ENCODE measurements around the gene COL23A1. TPM values are rescaled to one million over a fixed set of nuclear protein-coding genes. Genes with fewer than 3 reads are reported as not detected.
"Not testable (repeated sequence)": the region's sequence is repeated elsewhere in the genome, so short reads cannot be mapped to it uniquely, and the experiment has no call there.

COL23A1 gene
- polyA plus RNA-seq, 1 donor (not counting 4 experiments of a cell fraction or from before 2014, with no cell fraction given): not detected

- H3K36me3 ChIP-seq (ENCODE audit: control insufficient read depth in 2 of 2, extremely low read depth in 1 of 2, insufficient read depth in 2 of 2, low read length in 2 of 2): no peaks in the 10 kb centered on the region
- no peaks in the 10 kb centered on the region for H4K20me1 ChIP-seq (ENCODE audit: control insufficient read depth, extremely low read depth, insufficient read depth, low read length)
- H3K27ac ChIP-seq (ENCODE audit: control insufficient read depth, insufficient read depth, low read length): no peak overlapping the region
- no peak for FAIRE-seq
- dilution Hi-C loops (cut with MboI; ENCODE audit: extremely low pct_ligation_motif_present, low sequenced_read_pairs): no loop called here
- DNase-seq (ENCODE audit: low read depth, low spot score): no peak
- no peak overlapping the region for H2AFZ ChIP-seq (ENCODE audit: control insufficient read depth, low read length)
- no peak for TF ChIP-seq EZH2 (IDR thresholded peaks at IDR 0.05; ENCODE audit: low read length)
- no peak for TF ChIP-seq CTCF (optimal IDR thresholded peaks at IDR 0.05 in 1 of 3, IDR thresholded peaks at IDR 0.05 in 1 of 3, conservative IDR thresholded peaks at IDR 0.05 in 1 of 3; ENCODE audit: extremely low read depth in 1 of 3, insufficient read depth in 2 of 3, low read length in 3 of 3)
- peaks cover 24% of the 10 kb centered on the region for H3K27me3 ChIP-seq (ENCODE audit: control insufficient read depth, extremely low read depth, insufficient read depth, low read length)
- H3K9ac ChIP-seq (ENCODE audit: control insufficient read depth, extremely low read depth, insufficient read depth, low read length): no peak overlapping the region
- H3K9me3 ChIP-seq (ENCODE audit: control insufficient read depth, low read depth, low read length): peaks cover 3% of the 10 kb centered on the region
- H3K9me1 ChIP-seq (ENCODE audit: control insufficient read depth, extremely low read depth, insufficient read depth, low read length): no peaks in the 10 kb centered on the region
- H3K4me2 ChIP-seq (ENCODE audit: control insufficient read depth, extremely low read depth, insufficient read depth, low read depth, low read length): no peak overlapping the region
- no peak overlapping the region for H3K4me3 ChIP-seq (ENCODE audit: control insufficient read depth in 2 of 3, extremely low read depth in 1 of 3, insufficient read depth in 2 of 3, low read depth in 1 of 3, low read length in 3 of 3)
- H3K79me2 ChIP-seq (ENCODE audit: control insufficient read depth, insufficient read depth, low read length): no peaks in the 10 kb centered on the region
- peaks cover 19% of the 10 kb centered on the region for H3K4me1 ChIP-seq (ENCODE audit: control insufficient read depth, extremely low read depth, insufficient read depth, low read length)
These were observed 2.2 kb downstream of the COL23A1 start for GRCh38 chr5:178587763-178588611.

GRCh38 chr5:178586396-178586795 lies 3.8 kb downstream of the COL23A1 start:
- H3K9me3 ChIP-seq (ENCODE audit: control insufficient read depth, low read depth, low read length): peaks cover 3% of the 10 kb centered on the region
- FAIRE-seq: no peak
- no peak overlapping the region for H3K4me3 ChIP-seq (ENCODE audit: control insufficient read depth in 2 of 3, extremely low read depth in 1 of 3, insufficient read depth in 2 of 3, low read depth in 1 of 3, low read length in 3 of 3)
- no peak overlapping the region for H3K27ac ChIP-seq (ENCODE audit: control insufficient read depth, insufficient read depth, low read length)
- peaks cover 24% of the 10 kb centered on the region for H3K27me3 ChIP-seq (ENCODE audit: control insufficient read depth, extremely low read depth, insufficient read depth, low read length)
- peaks cover 14% of the 10 kb centered on the region for H3K4me1 ChIP-seq (ENCODE audit: control insufficient read depth, extremely low read depth, insufficient read depth, low read length)
- no peak overlapping the region for H3K9ac ChIP-seq (ENCODE audit: control insufficient read depth, extremely low read depth, insufficient read depth, low read length)
- TF ChIP-seq EZH2 (IDR thresholded peaks at IDR 0.05; ENCODE audit: low read length) (no peak), CTCF (optimal IDR thresholded peaks at IDR 0.05 in 1 of 3, IDR thresholded peaks at IDR 0.05 in 1 of 3, conservative IDR thresholded peaks at IDR 0.05 in 1 of 3; ENCODE audit: extremely low read depth in 1 of 3, insufficient read depth in 2 of 3, low read length in 3 of 3) (no peak)
- no peaks in the 10 kb centered on the region for H3K9me1 ChIP-seq (ENCODE audit: control insufficient read depth, extremely low read depth, insufficient read depth, low read length)
- H3K79me2 ChIP-seq (ENCODE audit: control insufficient read depth, insufficient read depth, low read length): no peaks in the 10 kb centered on the region
- DNase-seq (ENCODE audit: low read depth, low spot score): no peak
- no peak overlapping the region for H2AFZ ChIP-seq (ENCODE audit: control insufficient read depth, low read length)
- H3K36me3 ChIP-seq (ENCODE audit: control insufficient read depth in 2 of 2, extremely low read depth in 1 of 2, insufficient read depth in 2 of 2, low read length in 2 of 2): no peaks in the 10 kb centered on the region
- H4K20me1 ChIP-seq (ENCODE audit: control insufficient read depth, extremely low read depth, insufficient read depth, low read length): no peaks in the 10 kb centered on the region
- no peak overlapping the region for H3K4me2 ChIP-seq (ENCODE audit: control insufficient read depth, extremely low read depth, insufficient read depth, low read depth, low read length)
- dilution Hi-C loops (cut with MboI; ENCODE audit: extremely low pct_ligation_motif_present, low sequenced_read_pairs): no loop called here

- H3K4me3 ChIP-seq (ENCODE audit: control insufficient read depth in 2 of 3, extremely low read depth in 1 of 3, insufficient read depth in 2 of 3, low read depth in 1 of 3, low read length in 3 of 3); H3K4me2 ChIP-seq (ENCODE audit: control insufficient read depth, extremely low read depth, insufficient read depth, low read depth, low read length); H2AFZ ChIP-seq (ENCODE audit: control insufficient read depth, low read length); H3K36me3 ChIP-seq (ENCODE audit: control insufficient read depth in 2 of 2, extremely low read depth in 1 of 2, insufficient read depth in 2 of 2, low read length in 2 of 2); H3K9me1 ChIP-seq (ENCODE audit: control insufficient read depth, extremely low read depth, insufficient read depth, low read length); H3K9ac ChIP-seq (ENCODE audit: control insufficient read depth, extremely low read depth, insufficient read depth, low read length); H4K20me1 ChIP-seq (ENCODE audit: control insufficient read depth, extremely low read depth, insufficient read depth, low read length); H3K79me2 ChIP-seq (ENCODE audit: control insufficient read depth, insufficient read depth, low read length); H3K9me3 ChIP-seq (ENCODE audit: control insufficient read depth, low read depth, low read length); H3K4me1 ChIP-seq (ENCODE audit: control insufficient read depth, extremely low read depth, insufficient read depth, low read length); dilution Hi-C loops (cut with MboI; ENCODE audit: extremely low pct_ligation_motif_present, low sequenced_read_pairs); H3K27ac ChIP-seq (ENCODE audit: control insufficient read depth, insufficient read depth, low read length): not testable (repeated sequence)
- DNase-seq (ENCODE audit: low read depth, low spot score): peak; percentile 26
- peak; percentile 71 for FAIRE-seq
- H3K27me3 ChIP-seq (ENCODE audit: control insufficient read depth, extremely low read depth, insufficient read depth, low read length): peaks cover 24% of the 10 kb centered on the region
These were observed 4.8 kb downstream of the COL23A1 start for GRCh38 chr5:178585421-178585820.
